H9 (cell line): Measurements from ENCODE around the gene KRT24. TPM values are rescaled to one million over a fixed set of nuclear protein-coding genes. Genes with fewer than 3 reads are reported as not detected.

ENCODE experiments used
- DNase-seq: peaks from one replicate; pipeline ENCODE4 v3.0.0-alpha.2; 2017
- H2AFZ ChIP-seq: one replicate; pipeline ENCODE4 v1.6.1; 2013; ENCODE audit warnings: mild to moderate bottlenecking, low read length, control low read depth, moderate library complexity
- H2AK5ac ChIP-seq: 2 replicates; pipeline ENCODE4 v1.6.1; 2013; ENCODE audit warnings: low read length, control low read depth, mixed read lengths; ENCODE audit not compliant: insufficient read length
- H2BK120ac ChIP-seq: one replicate; pipeline ENCODE4 v1.6.1; 2013; ENCODE audit warnings: low read depth, mild to moderate bottlenecking, low read length, control low read depth, inconsistent platforms; ENCODE audit not compliant: poor library complexity, severe bottlenecking
- H2BK12ac ChIP-seq: 2 replicates; pipeline ENCODE4 v1.6.1; 2013; ENCODE audit warnings: low read length, control low read depth, mixed read lengths, low read depth; ENCODE audit not compliant: insufficient read length
- H2BK15ac ChIP-seq: 2 replicates; pipeline ENCODE4 v1.6.1; 2013; ENCODE audit warnings: low read depth, low read length, control low read depth
- H2BK20ac ChIP-seq: one replicate; pipeline ENCODE4 v1.6.1; 2013; ENCODE audit warnings: low read depth, mild to moderate bottlenecking, low read length, control low read depth, inconsistent platforms; ENCODE audit not compliant: poor library complexity, severe bottlenecking
- H2BK5ac ChIP-seq: 2 replicates; pipeline ENCODE4 v1.6.1; 2013; ENCODE audit warnings: low read length, control low read depth, mixed read lengths; ENCODE audit not compliant: insufficient read length
- H3K14ac ChIP-seq: 2 replicates; pipeline ENCODE4 v1.6.1; 2013; ENCODE audit warnings: low read length, control low read depth; ENCODE audit not compliant: insufficient read depth
- H3K18ac ChIP-seq: 2 replicates; pipeline ENCODE4 v1.6.1; 2013; ENCODE audit warnings: low read depth, mild to moderate bottlenecking, mixed read lengths, low read length, control low read depth; ENCODE audit not compliant: insufficient read length
- H3K23ac ChIP-seq: 2 replicates; pipeline ENCODE4 v1.6.1; 2013; ENCODE audit warnings: low read length, control low read depth, mixed read lengths, low read depth; ENCODE audit not compliant: insufficient read length
- H3K23me2 ChIP-seq: 2 replicates; pipeline ENCODE4 v1.6.1; 2013; ENCODE audit warnings: low read depth, mild to moderate bottlenecking, mixed read lengths, low read length, control low read depth; ENCODE audit not compliant: insufficient read length, poor library complexity, severe bottlenecking
- H3K27ac ChIP-seq: 2 replicates; pipeline ENCODE4 v1.5.1; 2013; ENCODE audit warnings: low read length, control low read depth, mixed read lengths, low read depth; ENCODE audit not compliant: insufficient read length
- H3K27me3 ChIP-seq: 2 replicates; pipeline ENCODE4 v1.6.1; 2013; ENCODE audit warnings: low read length, control low read depth, inconsistent platforms; ENCODE audit not compliant: insufficient read depth
- H3K4ac ChIP-seq: 2 replicates; pipeline ENCODE4 v1.6.1; 2013; ENCODE audit warnings: low read depth, mild to moderate bottlenecking, control low read depth, inconsistent platforms, low read length, moderate library complexity
- H3K4me1 ChIP-seq: 2 replicates; pipeline ENCODE4 v1.6.1; 2013; ENCODE audit warnings: low read length, control low read depth, inconsistent platforms; ENCODE audit not compliant: insufficient read depth
- H3K4me2 ChIP-seq: 2 replicates; pipeline ENCODE4 v1.6.1; 2013; ENCODE audit warnings: low read length, control low read depth, mixed read lengths; ENCODE audit not compliant: insufficient read length, insufficient read depth
- H3K56ac ChIP-seq: 2 replicates; pipeline ENCODE4 v1.6.1; 2013; ENCODE audit warnings: low read depth, mild to moderate bottlenecking, mixed read lengths, low read length, control low read depth; ENCODE audit not compliant: insufficient read length
- H3K79me1 ChIP-seq: 2 replicates; pipeline ENCODE4 v1.6.1; 2013; ENCODE audit warnings: low read depth, mild to moderate bottlenecking, moderate library complexity, low read length, control low read depth, inconsistent platforms; ENCODE audit not compliant: insufficient read depth, poor library complexity, severe bottlenecking
- H3K79me2 ChIP-seq: 2 replicates; pipeline ENCODE4 v1.6.1; 2013; ENCODE audit warnings: low read length, control low read depth, inconsistent platforms; ENCODE audit not compliant: insufficient read depth
- H3K9ac ChIP-seq: 2 replicates; pipeline ENCODE4 v1.6.1; 2013; ENCODE audit warnings: low read length, control low read depth, mixed read lengths; ENCODE audit not compliant: insufficient read length; ENCODE audit errors: extremely low read depth
- H3K9me3 ChIP-seq: one replicate; pipeline ENCODE4 v1.6.1; 2013; ENCODE audit warnings: low read depth, low read length, inconsistent platforms; ENCODE audit not compliant: control insufficient read depth
- H3T11ph ChIP-seq: one replicate; pipeline ENCODE4 v1.6.1; 2013; ENCODE audit warnings: mild to moderate bottlenecking, low read length, control low read depth, inconsistent platforms
- H4K20me1 ChIP-seq: one replicate; pipeline ENCODE4 v1.6.1; 2013; ENCODE audit not compliant: control insufficient read depth, insufficient read length, insufficient read depth
- H4K5ac ChIP-seq: 2 replicates; pipeline ENCODE4 v1.6.1; 2013; ENCODE audit warnings: low read depth, mild to moderate bottlenecking, mixed read lengths, low read length, control low read depth; ENCODE audit not compliant: insufficient read length
- H4K8ac ChIP-seq: replicated peaks from 2 replicates; pipeline ENCODE4 v1.6.1; 2013; ENCODE audit warnings: low read length, control low read depth, mixed read lengths, low read depth; ENCODE audit not compliant: insufficient read length
- H4K91ac ChIP-seq: 2 replicates; pipeline ENCODE4 v1.6.1; 2013; ENCODE audit warnings: low read depth, mild to moderate bottlenecking, moderate library complexity, mixed read lengths, low read length, control low read depth; ENCODE audit not compliant: insufficient read length
- H3K27ac Mint-ChIP-seq, 3 experiments: 2 replicates in 2 of 3; 3 replicates in 1 of 3; pipeline ENCODE4 v1.8.0; 2020 to 2021; ENCODE audit warnings: mixed read lengths in 3 of 3, mild to moderate bottlenecking in 1 of 3, moderate library complexity in 1 of 3
- H3K27me3 Mint-ChIP-seq: 2 replicates; pipeline ENCODE4 v1.8.0; 2021; ENCODE audit warnings: low read depth, mild to moderate bottlenecking, moderate library complexity, mixed read lengths
- H3K36me3 Mint-ChIP-seq, 3 experiments: 2 replicates in 2 of 3; 3 replicates in 1 of 3; pipeline ENCODE4 v1.8.0; 2020 to 2021; ENCODE audit warnings: low read depth in 3 of 3, mixed read lengths in 3 of 3; ENCODE audit not compliant: insufficient read depth in 1 of 3
- H3K4me1 Mint-ChIP-seq, 2 experiments: 2 replicates each; pipeline ENCODE4 v1.8.0; 2020; ENCODE audit warnings: mixed read lengths in 2 of 2
- H3K4me3 Mint-ChIP-seq, 2 experiments: 2 replicates in 1 of 2; 3 replicates in 1 of 2; pipeline ENCODE4 v1.8.0; 2020 to 2021; ENCODE audit warnings: mild to moderate bottlenecking in 2 of 2, mixed read lengths in 2 of 2, moderate library complexity in 1 of 2
- H3K9me3 Mint-ChIP-seq, 2 experiments: 2 replicates in 1 of 2; 3 replicates in 1 of 2; pipeline ENCODE4 v1.8.0; 2020; ENCODE audit warnings: mild to moderate bottlenecking in 2 of 2, mixed read lengths in 2 of 2, moderate library complexity in 1 of 2
- WGBS: extraction: QIAGEN DNeasy Blood & Tissue Kit; methylation state at CpG from one replicate; pipeline ENCODE4 v1.1.7; 2013; ENCODE audit warnings: missing lambda C conversion rate, low lambda C conversion rate, mixed read lengths; ENCODE audit not compliant: insufficient read length; ENCODE audit errors: extremely low coverage; 5-methylcytosine and 5-hydroxymethylcytosine counted together
- total RNA-seq: library from RNA; stranded (reverse); gene quantifications from 2 replicates; pipeline ENCODE4 v1.2.1, GENCODE V29; 2021
- TF ChIP-seq, protein P1 (sequence below): fragments of 200-600 bp; sonication (generic); conservative IDR thresholded peaks from 3 replicates; pipeline ENCODE4 v1.8.0; 2021; ENCODE audit warnings: antibody characterized with exemption, mild to moderate bottlenecking

Gene KRT24
- total RNA-seq, 1 experiment from 2014 or later: not detected

DNA sequence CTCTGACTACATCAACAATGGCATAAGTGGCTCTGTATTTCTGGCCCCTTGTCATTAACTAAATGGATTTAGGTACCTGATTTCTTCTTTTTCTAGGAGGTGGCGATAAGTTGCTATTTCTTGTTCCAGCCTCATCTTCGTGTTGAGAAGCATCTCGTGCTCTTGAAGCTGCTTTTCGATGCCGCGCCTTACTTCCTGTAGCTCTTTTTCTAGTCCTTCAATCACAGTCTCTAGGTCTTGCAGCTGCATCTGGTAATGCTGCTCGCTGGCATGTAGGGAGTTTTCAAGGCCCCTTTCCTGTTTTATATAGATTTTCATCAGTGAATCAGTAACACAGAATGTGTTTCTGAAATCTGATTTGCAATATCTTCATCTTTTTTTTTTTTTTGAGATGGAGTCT lies 43.6 kb downstream of the KRT24 start:
- Histone ChIP-seq H4K91ac (no peak overlapping the region), H2AFZ (peak overlapping the region; percentile 22), H2BK20ac (no peak overlapping the region), H3K23me2 (peaks cover 3% of the 10 kb centered on the region), H3K18ac (no peak overlapping the region), H4K20me1 (peaks cover 2% of the 10 kb centered on the region), H3K4me2 (no peak overlapping the region), H3K9ac (no peak overlapping the region), H3K27ac (no peak overlapping the region), H2BK5ac (no peak overlapping the region), H3K56ac (no peak overlapping the region), H3K14ac (no peak overlapping the region), H4K5ac (no peak overlapping the region), H4K8ac (no peak overlapping the region), H3K9me3 (no peaks in the 10 kb centered on the region), H2BK12ac (no peak overlapping the region), H3K27me3 (no peaks in the 10 kb centered on the region), H3K79me2 (no peaks in the 10 kb centered on the region), H3K79me1 (no peaks in the 10 kb centered on the region), H3T11ph (no peak overlapping the region), H2BK120ac (no peak overlapping the region), H2BK15ac (no peak overlapping the region), H3K4me1 (no peaks in the 10 kb centered on the region), H2AK5ac (no peak overlapping the region), H3K23ac (no peak overlapping the region), H3K4ac (no peak overlapping the region)
- TF ChIP-seq, protein P1, sequence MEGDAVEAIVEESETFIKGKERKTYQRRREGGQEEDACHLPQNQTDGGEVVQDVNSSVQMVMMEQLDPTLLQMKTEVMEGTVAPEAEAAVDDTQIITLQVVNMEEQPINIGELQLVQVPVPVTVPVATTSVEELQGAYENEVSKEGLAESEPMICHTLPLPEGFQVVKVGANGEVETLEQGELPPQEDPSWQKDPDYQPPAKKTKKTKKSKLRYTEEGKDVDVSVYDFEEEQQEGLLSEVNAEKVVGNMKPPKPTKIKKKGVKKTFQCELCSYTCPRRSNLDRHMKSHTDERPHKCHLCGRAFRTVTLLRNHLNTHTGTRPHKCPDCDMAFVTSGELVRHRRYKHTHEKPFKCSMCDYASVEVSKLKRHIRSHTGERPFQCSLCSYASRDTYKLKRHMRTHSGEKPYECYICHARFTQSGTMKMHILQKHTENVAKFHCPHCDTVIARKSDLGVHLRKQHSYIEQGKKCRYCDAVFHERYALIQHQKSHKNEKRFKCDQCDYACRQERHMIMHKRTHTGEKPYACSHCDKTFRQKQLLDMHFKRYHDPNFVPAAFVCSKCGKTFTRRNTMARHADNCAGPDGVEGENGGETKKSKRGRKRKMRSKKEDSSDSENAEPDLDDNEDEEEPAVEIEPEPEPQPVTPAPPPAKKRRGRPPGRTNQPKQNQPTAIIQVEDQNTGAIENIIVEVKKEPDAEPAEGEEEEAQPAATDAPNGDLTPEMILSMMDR: no peak
- no peak overlapping the region for H3K4me3 Mint-ChIP-seq
- H3K27ac Mint-ChIP-seq: peak overlapping the region in 1 of 3 experiments; percentile 31; a peak in 1 of 7 replicates
- no peaks in the 10 kb centered on the region; a peak in 1 of 7 replicates for H3K36me3 Mint-ChIP-seq
- DNase-seq: no peak
- WGBS: no CpG with 5 or more reads among the region's 7 CpGs
- H3K9me3 Mint-ChIP-seq: no peaks in the 10 kb centered on the region
- peaks cover 4% of the 10 kb centered on the region for H3K27me3 Mint-ChIP-seq
- H3K4me1 Mint-ChIP-seq: peaks cover 4% of the 10 kb centered on the region in 2 experiments
